SK-N-SH treated with all-trans-retinoic acid at 6 μM for 48 hours (cell line): ENCODE measurements around the gene NACC1.

Experiments used
- ARNTL ChIP-seq: fragments of 450-650 bp; formaldehyde crosslinking; IDR thresholded peaks from 2 replicates; pipeline ENCODE4 v1.5.0; 2020; ENCODE audit warnings: low read depth, mild to moderate bottlenecking, moderate library complexity, borderline replicate concordance
- BACH2 ChIP-seq: fragments of 250-450 bp; sonication (Bioruptor Pico); IDR thresholded peaks from 2 replicates; pipeline ENCODE4 v1.9.0; 2021; ENCODE audit warnings: mild to moderate bottlenecking, borderline replicate concordance
- CSDC2 ChIP-seq: fragments of 250-450 bp; sonication (Bioruptor Pico); IDR thresholded peaks from 2 replicates; pipeline ENCODE4 v1.5.0; 2020; ENCODE audit warnings: mild to moderate bottlenecking, moderate library complexity
- PPARA ChIP-seq: fragments of 250-450 bp; sonication (Bioruptor Pico); IDR thresholded peaks from 2 replicates; pipeline ENCODE4 v1.5.0; 2020; ENCODE audit warnings: mild to moderate bottlenecking, borderline replicate concordance
- RARB ChIP-seq: fragments of 250-450 bp; sonication (Bioruptor Pico); IDR thresholded peaks from 2 replicates; pipeline ENCODE4 v1.8.0; 2021; ENCODE audit warnings: mild to moderate bottlenecking, moderate library complexity
- SNAI2 ChIP-seq: fragments of 250-450 bp; sonication (Bioruptor Pico); IDR thresholded peaks from 2 replicates; pipeline ENCODE4 v1.5.0; 2020; ENCODE audit warnings: mild to moderate bottlenecking, moderate library complexity
- TOX ChIP-seq: fragments of 250-450 bp; sonication (Bioruptor Pico); IDR thresholded peaks from 2 replicates; pipeline ENCODE4 v1.8.0; 2021; ENCODE audit warnings: mild to moderate bottlenecking, moderate library complexity, borderline replicate concordance
- ZFP3 ChIP-seq: fragments of 250-450 bp; sonication (Bioruptor Pico); IDR thresholded peaks from 2 replicates; pipeline ENCODE4 v1.5.0; 2020; ENCODE audit warnings: mild to moderate bottlenecking, moderate library complexity
- ZFP30 ChIP-seq: fragments of 450-650 bp; formaldehyde crosslinking; IDR thresholded peaks from 2 replicates; pipeline ENCODE4 v1.5.0; 2022; ENCODE audit warnings: mild to moderate bottlenecking, moderate library complexity
- TF ChIP-seq, protein P1 (sequence below): fragments of 250-450 bp; sonication (Bioruptor Pico); IDR thresholded peaks from 2 replicates; pipeline ENCODE4 v1.5.1; 2020; ENCODE audit warnings: low read depth, mild to moderate bottlenecking, moderate library complexity
- TF ChIP-seq, protein P2 (sequence below): fragments of 250-450 bp; sonication (Bioruptor Pico); IDR thresholded peaks from 2 replicates; pipeline ENCODE4 v1.5.0; 2020; ENCODE audit warnings: mild to moderate bottlenecking, moderate library complexity
- TF ChIP-seq, protein P3 (sequence below): fragments of 250-450 bp; sonication (Bioruptor Pico); IDR thresholded peaks from 2 replicates; pipeline ENCODE4 v1.8.0; 2020; ENCODE audit warnings: mild to moderate bottlenecking, moderate library complexity, borderline replicate concordance
- TF ChIP-seq, protein P4 (sequence below): fragments of 250-450 bp; sonication (Bioruptor Pico); IDR thresholded peaks from 2 replicates; pipeline ENCODE4 v1.5.1; 2021; ENCODE audit warnings: mild to moderate bottlenecking, moderate library complexity

DNA sequence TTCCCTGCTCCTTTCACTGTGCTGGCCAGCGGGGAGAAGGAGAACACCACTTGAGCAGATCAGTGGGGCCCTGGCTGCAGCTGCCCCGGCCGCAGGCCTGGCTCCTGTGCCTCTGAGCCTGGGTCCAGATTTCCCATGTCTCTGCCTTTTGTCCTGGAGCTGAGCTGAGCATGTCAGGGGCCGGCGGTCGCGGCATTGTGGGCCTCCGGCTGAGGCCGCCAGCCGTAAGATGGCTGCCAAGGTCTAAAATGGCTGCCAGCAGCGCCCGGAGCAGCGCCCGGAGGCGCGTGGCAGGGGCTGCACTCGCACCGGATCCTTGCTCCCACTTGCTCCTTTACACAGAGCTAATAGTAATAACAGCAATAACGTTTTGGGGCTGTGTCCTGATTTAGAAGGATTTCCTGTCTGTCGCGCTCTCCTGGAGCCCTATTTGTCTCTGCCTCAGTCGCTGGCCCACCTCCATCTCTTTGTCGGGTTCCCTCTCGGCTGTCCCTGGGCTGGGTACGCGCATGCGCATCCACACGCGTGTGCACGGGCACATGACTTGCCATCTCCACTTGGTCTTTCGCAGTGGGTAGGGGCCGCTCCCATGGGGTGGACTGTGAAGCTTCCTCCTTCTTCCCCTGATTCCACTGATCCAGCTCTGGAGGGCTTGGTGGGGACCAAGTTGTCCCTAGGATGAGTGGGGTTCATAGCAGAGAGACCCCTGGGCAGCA lies 47.5 kb upstream of the NACC1 start:
- TF ChIP-seq TOX (CRISPR knock-in tag), result no peak
- TF ChIP-seq ZFP30 (CRISPR knock-in tag), result no peak
- TF ChIP-seq RARB (CRISPR knock-in tag), result no peak
- TF ChIP-seq, protein P1, sequence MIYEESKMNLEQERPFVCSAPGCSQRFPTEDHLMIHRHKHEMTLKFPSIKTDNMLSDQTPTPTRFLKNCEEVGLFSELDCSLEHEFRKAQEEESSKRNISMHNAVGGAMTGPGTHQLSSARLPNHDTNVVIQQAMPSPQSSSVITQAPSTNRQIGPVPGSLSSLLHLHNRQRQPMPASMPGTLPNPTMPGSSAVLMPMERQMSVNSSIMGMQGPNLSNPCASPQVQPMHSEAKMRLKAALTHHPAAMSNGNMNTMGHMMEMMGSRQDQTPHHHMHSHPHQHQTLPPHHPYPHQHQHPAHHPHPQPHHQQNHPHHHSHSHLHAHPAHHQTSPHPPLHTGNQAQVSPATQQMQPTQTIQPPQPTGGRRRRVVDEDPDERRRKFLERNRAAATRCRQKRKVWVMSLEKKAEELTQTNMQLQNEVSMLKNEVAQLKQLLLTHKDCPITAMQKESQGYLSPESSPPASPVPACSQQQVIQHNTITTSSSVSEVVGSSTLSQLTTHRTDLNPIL (CRISPR knock-in tag), result no peak
- TF ChIP-seq ARNTL (CRISPR knock-in tag), result no peak
- no peak for TF ChIP-seq BACH2
- TF ChIP-seq, protein P2, sequence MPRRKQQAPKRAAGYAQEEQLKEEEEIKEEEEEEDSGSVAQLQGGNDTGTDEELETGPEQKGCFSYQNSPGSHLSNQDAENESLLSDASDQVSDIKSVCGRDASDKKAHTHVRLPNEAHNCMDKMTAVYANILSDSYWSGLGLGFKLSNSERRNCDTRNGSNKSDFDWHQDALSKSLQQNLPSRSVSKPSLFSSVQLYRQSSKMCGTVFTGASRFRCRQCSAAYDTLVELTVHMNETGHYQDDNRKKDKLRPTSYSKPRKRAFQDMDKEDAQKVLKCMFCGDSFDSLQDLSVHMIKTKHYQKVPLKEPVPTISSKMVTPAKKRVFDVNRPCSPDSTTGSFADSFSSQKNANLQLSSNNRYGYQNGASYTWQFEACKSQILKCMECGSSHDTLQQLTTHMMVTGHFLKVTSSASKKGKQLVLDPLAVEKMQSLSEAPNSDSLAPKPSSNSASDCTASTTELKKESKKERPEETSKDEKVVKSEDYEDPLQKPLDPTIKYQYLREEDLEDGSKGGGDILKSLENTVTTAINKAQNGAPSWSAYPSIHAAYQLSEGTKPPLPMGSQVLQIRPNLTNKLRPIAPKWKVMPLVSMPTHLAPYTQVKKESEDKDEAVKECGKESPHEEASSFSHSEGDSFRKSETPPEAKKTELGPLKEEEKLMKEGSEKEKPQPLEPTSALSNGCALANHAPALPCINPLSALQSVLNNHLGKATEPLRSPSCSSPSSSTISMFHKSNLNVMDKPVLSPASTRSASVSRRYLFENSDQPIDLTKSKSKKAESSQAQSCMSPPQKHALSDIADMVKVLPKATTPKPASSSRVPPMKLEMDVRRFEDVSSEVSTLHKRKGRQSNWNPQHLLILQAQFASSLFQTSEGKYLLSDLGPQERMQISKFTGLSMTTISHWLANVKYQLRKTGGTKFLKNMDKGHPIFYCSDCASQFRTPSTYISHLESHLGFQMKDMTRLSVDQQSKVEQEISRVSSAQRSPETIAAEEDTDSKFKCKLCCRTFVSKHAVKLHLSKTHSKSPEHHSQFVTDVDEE, result no peak
- no peak for TF ChIP-seq PPARA (CRISPR knock-in tag)
- TF ChIP-seq, protein P3, sequence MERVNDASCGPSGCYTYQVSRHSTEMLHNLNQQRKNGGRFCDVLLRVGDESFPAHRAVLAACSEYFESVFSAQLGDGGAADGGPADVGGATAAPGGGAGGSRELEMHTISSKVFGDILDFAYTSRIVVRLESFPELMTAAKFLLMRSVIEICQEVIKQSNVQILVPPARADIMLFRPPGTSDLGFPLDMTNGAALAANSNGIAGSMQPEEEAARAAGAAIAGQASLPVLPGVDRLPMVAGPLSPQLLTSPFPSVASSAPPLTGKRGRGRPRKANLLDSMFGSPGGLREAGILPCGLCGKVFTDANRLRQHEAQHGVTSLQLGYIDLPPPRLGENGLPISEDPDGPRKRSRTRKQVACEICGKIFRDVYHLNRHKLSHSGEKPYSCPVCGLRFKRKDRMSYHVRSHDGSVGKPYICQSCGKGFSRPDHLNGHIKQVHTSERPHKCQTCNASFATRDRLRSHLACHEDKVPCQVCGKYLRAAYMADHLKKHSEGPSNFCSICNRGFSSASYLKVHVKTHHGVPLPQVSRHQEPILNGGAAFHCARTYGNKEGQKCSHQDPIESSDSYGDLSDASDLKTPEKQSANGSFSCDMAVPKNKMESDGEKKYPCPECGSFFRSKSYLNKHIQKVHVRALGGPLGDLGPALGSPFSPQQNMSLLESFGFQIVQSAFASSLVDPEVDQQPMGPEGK (CRISPR knock-in tag), result no peak
- no peak for TF ChIP-seq CSDC2 (CRISPR knock-in tag)
- TF ChIP-seq SNAI2 (CRISPR knock-in tag), result no peak
- no peak for TF ChIP-seq ZFP3
- TF ChIP-seq, protein P4, sequence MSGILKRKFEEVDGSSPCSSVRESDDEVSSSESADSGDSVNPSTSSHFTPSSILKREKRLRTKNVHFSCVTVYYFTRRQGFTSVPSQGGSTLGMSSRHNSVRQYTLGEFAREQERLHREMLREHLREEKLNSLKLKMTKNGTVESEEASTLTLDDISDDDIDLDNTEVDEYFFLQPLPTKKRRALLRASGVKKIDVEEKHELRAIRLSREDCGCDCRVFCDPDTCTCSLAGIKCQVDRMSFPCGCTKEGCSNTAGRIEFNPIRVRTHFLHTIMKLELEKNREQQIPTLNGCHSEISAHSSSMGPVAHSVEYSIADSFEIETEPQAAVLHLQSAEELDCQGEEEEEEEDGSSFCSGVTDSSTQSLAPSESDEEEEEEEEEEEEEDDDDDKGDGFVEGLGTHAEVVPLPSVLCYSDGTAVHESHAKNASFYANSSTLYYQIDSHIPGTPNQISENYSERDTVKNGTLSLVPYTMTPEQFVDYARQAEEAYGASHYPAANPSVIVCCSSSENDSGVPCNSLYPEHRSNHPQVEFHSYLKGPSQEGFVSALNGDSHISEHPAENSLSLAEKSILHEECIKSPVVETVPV (CRISPR knock-in tag), result no peak
